CD4-positive, alpha-beta T cell treated with Interleukin-17A for 1 hour (primary cell): ENCODE data around the gene MARCHF5.
"Not testable (repeated sequence)": the region's sequence is repeated elsewhere in the genome, so short reads cannot be mapped to it uniquely, and the experiment has no call there.

Experiments
- DNase-seq: peaks from one replicate; pipeline ENCODE4 v3.0.0-alpha.2; 2020

MARCHF5 gene

DNA sequence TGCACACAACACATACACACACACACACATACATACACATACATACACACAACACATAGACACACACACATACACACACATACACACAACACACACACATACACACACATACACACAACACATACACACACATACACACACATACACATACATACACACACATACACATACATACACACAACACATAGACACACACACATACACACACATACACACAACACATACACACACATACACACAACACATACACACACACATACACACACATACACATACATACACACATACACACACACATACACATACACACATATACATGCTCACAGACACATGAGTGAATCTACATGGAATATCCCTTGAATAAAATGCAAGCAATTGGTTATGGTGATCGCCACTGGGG is 102.2 kb downstream of the MARCHF5 start:
- not testable (repeated sequence) for DNase-seq

DNA sequence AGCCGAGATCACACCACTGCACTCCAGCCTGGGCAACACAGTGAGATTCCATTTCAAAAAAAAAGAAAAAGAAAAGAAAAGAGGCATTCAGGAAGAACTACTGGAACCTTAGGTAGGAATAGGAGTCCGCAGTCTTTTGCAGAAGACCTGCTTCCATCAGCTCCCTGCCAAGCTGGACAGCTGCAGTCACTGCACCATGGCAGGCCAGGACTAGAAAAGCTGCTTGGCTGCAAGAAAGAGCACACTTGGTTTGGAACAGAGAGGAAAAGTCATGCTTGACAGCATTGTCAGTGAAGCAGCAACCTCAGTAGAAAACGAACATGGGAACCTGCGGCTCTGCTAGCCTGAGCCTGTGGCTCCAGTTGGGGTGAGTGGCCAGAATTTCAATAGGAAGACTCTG is 104.3 kb downstream of the MARCHF5 start:
- no peak for DNase-seq

DNA sequence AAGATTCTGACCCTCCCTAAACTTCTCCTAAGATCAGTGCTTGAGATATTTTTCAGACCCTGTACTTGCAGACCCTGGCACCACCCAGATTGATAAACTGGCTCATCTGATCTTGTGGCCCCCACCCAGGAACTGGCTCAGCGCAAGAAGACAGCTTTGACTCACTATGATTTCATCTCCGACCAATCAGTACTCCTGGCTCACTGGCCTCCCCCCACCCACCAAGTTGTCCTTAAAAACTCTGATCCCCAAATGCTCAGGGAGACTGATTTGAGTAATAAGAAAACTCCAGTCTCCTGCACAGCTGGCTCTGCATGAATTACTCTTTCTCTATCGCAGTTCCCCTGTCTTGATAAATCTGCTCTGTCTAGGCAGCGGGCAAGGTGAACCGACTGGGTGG is 111.3 kb downstream of the MARCHF5 start:
- DNase-seq = not testable (repeated sequence)
